ENCODE measurements around the gene AKAP13. TPM values are rescaled to one million over a fixed set of nuclear protein-coding genes. Genes with fewer than 3 reads are reported as not detected.
A peak's percentile ranks its signal among the peaks of the same experiment; 100 is the strongest.

Gene AKAP13
- total RNA-seq, 1 experiment from 2014 or later: 47.3 TPM

- Histone ChIP-seq H2AK5ac (ENCODE audit: insufficient read length, low read length) (no peak overlapping the region), H3K9me3 (ENCODE audit: control insufficient read depth, low read depth, low read length) (no peaks in the 10 kb centered on the region), H3K79me1 (ENCODE audit: insufficient read depth, low read depth, low read length, poor library complexity, severe bottlenecking) (no peaks in the 10 kb centered on the region), H3K23ac (ENCODE audit: insufficient read length, low read depth, low read length) (no peak overlapping the region), H3K4ac (ENCODE audit: low read depth, low read length) (no peak overlapping the region), H3T11ph (ENCODE audit: low read length) (no peak overlapping the region), H4K5ac (ENCODE audit: insufficient read length, low read depth, low read length) (no peak overlapping the region), H2BK15ac (ENCODE audit: low read depth, low read length) (no peak overlapping the region; the same call in 1 of the 2 replicates), H3K27ac (ENCODE audit: insufficient read length, low read depth, low read length) (no peak overlapping the region), H3K4me2 (ENCODE audit: insufficient read depth, insufficient read length, low read length) (no peak overlapping the region), H2BK5ac (ENCODE audit: insufficient read length, low read length) (no peak overlapping the region), H3K27me3 (ENCODE audit: insufficient read depth, low read length) (no peaks in the 10 kb centered on the region), H3K23me2 (ENCODE audit: insufficient read length, low read depth, low read length, poor library complexity, severe bottlenecking) (no peaks in the 10 kb centered on the region), H2BK12ac (ENCODE audit: insufficient read length, low read depth, low read length) (no peak overlapping the region), H2AFZ (ENCODE audit: low read length) (no peak overlapping the region), H4K20me1 (ENCODE audit: control insufficient read depth, insufficient read depth, insufficient read length) (no peaks in the 10 kb centered on the region), H2BK120ac (ENCODE audit: low read depth, low read length, poor library complexity, severe bottlenecking) (no peak overlapping the region), H4K8ac (replicated peaks; ENCODE audit: insufficient read length, low read depth, low read length) (no peak overlapping the region), H3K79me2 (ENCODE audit: insufficient read depth, low read length) (peaks cover 3% of the 10 kb centered on the region; the same call in 1 of the 2 replicates), H3K9ac (ENCODE audit: extremely low read depth, insufficient read length, low read length) (no peak overlapping the region), H3K56ac (ENCODE audit: insufficient read length, low read depth, low read length) (no peak overlapping the region), H3K14ac (ENCODE audit: insufficient read depth, low read length) (no peak overlapping the region), H4K91ac (ENCODE audit: insufficient read length, low read depth, low read length) (no peak overlapping the region), H3K18ac (ENCODE audit: insufficient read length, low read depth, low read length) (no peak overlapping the region), H2BK20ac (ENCODE audit: low read depth, low read length, poor library complexity, severe bottlenecking) (no peak overlapping the region), H3K4me1 (ENCODE audit: insufficient read depth, low read length) (peaks cover 6% of the 10 kb centered on the region)
- no CpG with 5 or more reads among the region's 2 CpGs for WGBS (ENCODE audit: extremely low coverage, insufficient read length, low lambda C conversion rate)
- Mint-ChIP-seq H3K9me3 (no peaks in the 10 kb centered on the region), H3K4me3 (no peak overlapping the region), H3K27ac (peak overlapping the region in 1 of 3 experiments; percentile 23; a peak in 2 of 7 replicates), H3K4me1 (peaks cover 51 to 53% of the 10 kb centered on the region in 2 experiments), H3K27me3 (ENCODE audit: low read depth) (no peaks in the 10 kb centered on the region), H3K36me3 (ENCODE audit: insufficient read depth in 1 of 3, low read depth in 3 of 3) (no peaks in the 10 kb centered on the region)
- TF ChIP-seq, protein P1, sequence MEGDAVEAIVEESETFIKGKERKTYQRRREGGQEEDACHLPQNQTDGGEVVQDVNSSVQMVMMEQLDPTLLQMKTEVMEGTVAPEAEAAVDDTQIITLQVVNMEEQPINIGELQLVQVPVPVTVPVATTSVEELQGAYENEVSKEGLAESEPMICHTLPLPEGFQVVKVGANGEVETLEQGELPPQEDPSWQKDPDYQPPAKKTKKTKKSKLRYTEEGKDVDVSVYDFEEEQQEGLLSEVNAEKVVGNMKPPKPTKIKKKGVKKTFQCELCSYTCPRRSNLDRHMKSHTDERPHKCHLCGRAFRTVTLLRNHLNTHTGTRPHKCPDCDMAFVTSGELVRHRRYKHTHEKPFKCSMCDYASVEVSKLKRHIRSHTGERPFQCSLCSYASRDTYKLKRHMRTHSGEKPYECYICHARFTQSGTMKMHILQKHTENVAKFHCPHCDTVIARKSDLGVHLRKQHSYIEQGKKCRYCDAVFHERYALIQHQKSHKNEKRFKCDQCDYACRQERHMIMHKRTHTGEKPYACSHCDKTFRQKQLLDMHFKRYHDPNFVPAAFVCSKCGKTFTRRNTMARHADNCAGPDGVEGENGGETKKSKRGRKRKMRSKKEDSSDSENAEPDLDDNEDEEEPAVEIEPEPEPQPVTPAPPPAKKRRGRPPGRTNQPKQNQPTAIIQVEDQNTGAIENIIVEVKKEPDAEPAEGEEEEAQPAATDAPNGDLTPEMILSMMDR (conservative IDR thresholded peaks at IDR 0.05): no peak
- DNase-seq: no peak
Observed at GRCh38 chr15:85497172-85497569, 116.8 kb downstream of the AKAP13 start.
